HG02938 (cell line): ENCODE results near the gene MOB3A.

Source experiments
- ATAC-seq: cut with Tn5 transposase; IDR thresholded peaks from one replicate; pipeline ENCODE4 v1.9.1; 2021; ENCODE audit warnings: mild to moderate bottlenecking, moderate library complexity; ENCODE audit not compliant: unreplicated experiment

Gene MOB3A

DNA sequence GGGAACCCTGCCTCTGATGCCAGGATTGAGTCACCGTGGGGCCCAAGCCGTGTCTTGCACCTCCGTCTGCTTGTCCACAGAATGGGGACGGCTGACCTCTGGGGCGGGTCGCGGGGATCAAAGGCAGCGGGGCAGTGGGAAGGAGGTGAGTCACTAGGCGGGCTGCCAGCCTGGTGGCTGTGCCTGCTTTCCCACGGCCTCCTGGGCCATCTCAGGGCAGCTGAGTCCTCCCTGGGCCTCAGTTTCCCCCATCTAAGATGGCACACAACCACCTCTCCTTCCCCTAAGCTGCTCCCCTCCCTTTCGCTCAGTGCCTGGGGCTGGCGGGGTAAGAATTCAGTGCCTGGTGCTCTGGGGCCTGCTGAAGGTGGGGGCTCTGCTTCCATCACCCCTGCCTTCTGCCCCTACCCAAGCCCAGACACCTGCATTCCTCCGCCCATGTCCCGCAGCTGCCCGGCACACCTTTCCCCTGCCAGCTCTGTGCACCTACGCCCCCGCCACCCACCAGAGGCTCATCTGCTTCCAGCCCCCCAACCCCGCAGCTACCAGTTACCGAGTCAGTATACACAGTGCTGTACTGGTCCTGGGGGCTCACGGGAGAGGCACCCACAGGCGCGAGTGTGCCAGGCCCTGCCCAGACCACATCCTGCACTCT is 48.5 kb downstream of the MOB3A start:
- ATAC-seq: no peak

DNA sequence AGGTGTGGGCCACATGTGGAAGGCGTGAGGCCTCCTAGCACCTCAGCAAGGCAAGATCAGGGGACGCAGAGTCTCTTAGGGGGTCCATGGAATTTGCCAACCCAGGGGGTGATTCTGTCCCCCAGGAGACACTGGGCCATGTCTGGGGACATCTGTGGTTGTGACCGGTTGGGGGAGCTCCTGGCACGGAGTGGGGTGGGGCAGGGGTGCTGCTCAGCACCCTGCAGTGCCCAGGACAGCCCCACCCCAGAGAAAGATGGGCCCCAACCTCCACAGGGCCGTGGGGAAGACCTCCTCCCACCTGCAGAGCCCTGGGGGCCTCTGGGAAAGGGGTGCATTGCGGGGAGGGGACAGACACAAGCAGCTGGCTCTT is 49.1 kb downstream of the MOB3A start:
- no peak for ATAC-seq

DNA sequence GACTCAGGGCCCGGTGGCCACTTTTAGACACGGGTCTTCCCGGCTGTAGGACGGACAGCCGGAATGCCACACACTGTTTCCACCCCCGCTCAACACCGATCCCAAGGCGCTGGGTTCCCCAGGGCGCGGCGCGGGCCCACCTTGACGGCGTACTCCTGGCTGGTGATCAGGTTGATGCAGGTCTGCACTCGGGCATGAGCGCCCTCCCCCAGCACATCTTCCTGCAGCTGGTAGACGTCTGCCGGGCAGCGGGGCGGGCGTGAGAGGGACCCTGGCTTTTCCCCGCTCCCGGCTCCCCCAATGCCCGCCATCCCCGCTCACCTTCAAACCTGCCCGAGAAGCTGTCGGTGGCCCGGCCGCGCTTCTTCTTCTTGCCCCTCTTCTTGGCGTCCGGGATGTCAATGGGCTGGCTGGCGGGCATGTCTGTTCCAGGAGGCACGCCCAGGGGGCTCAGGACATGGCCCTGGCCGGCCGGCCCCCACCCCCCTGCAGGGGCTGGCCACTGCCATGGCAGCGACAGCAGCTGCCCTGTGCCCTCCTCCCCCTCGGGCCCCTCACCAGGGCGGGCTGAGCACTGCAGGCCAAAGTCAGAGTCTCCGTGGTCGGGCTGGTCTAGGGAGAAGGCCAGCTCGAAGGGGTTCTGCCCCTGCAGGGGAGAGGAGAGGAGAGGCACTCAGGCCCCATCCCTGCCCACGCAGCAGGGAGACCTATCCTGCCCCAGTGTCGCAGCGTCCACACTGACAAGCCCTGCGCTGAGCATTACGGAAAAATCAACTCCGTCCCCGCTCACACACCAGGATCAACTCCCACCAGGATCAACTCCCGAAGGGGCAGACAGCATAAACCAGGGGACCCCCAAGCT is 49.8 kb downstream of the MOB3A start:
- no peak for ATAC-seq

DNA sequence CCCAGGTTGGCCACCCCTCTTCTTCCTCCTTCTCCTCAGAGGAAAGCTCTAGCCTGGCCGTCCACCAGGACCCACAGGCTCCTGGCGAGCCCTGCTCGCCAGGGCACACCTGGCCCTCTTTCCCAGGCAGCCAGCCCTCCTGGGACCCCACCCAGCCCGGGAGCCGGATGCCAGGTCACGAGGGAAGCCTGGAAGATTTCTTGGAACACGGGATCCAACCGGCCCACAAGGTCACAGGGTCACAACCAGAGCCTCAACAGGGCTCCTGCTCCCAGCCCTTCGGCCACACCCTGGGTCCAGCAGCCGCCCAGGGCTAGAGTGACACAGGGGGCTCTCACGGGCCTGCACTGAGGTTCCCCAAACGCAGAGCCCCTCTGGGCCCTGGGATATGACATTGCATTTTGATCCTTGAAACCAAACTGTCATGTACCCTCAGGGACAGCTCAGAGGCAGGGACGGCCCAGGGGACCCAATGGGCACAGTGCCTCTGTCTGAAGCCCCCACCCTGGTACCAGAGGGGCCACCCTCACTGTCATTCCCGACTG is 50.6 kb downstream of the MOB3A start:
- no peak for ATAC-seq

DNA sequence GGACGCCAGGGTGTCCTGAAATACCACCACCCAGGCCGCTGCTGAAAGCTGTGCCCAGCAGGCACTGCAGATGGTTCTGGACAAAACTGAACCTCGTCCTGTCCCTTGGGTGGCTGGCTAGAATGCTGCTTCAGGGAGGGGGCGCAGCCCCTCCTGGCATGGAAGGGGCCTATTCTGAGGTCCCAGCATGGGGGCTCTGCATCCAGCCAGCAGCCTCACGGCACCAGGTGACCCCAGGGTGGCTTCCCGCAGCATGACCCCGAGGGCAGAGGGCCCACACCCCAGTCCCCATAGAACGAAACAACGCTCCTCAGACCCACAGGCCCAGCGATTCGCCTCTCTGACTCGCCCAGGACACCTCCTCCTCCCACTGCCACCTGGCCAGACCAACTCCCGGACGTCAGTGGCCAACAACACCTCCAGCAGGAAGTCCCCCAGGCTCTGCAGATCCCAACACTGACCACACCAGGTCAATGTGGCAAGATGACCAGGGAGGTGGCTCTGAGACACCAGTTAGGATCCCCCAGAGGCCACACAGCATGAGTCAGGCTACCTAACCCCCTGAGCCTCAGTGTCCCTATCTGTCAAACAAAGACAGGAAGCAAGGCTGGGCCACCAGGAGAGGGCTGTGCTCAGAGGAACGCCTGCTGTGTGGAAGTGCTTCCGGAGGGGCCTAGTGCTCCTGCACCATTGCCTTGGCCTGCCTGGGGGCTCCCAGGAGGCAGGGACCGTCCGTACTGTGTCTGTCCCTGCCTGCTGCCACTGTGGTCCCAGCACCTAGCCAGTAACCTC is 51.2 kb downstream of the MOB3A start:
- no peak for ATAC-seq

DNA sequence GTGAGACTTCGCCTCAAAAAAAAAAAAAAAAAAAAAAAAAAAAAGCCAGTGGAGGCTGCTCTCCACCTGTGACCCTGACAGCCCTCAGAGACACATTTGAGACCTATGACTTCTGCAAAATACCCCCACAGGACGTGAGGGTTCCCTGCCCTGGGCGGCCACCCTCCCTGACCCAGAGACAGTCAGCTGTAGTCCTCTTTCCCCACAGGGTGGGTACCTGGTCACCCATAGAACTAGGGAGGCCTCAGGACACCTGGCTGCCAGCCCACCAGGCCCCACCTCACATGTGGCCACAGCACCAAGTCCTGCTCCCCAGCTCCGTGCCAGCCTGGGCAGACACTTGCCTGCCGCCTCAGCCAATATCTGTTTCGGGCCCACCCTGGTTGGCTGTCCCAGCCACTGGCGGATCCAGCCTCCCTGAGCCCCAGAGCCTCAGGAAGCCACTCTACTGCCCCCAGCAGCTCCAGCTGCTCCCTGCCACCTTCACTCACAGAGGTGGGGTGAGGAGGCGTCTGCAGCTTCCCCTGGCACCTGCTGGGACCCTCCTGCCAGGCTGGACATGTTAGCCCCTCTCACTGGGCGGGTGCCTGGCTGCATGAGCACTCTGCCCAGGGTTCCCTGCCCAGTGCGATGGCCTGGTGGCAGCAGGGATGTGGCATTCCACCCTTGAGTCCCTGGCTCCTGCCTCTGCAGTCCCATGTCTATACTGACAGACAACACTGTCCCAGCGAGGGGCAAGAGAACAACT is 52.0 kb downstream of the MOB3A start:
- ATAC-seq: no peak

DNA sequence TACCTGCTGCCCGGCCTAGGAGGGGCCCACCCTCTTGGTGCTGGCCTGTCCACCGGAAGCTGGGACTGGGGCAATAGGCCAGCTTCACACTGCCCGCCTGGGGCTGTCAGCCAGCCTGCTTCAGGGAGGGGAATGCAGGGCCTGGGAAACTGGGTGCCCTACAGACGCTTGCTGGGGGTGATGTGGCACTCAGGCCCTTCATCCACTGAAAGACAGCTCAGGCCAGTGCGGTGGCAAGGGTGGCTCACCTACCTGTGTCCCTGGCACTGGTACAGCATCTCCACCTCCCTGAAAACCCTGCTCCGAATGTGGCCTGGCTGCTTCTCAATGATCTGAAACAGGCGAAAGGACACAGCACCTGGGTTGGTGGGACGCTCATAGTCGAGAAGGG is 52.9 kb downstream of the MOB3A start:
- no peak for ATAC-seq

DNA sequence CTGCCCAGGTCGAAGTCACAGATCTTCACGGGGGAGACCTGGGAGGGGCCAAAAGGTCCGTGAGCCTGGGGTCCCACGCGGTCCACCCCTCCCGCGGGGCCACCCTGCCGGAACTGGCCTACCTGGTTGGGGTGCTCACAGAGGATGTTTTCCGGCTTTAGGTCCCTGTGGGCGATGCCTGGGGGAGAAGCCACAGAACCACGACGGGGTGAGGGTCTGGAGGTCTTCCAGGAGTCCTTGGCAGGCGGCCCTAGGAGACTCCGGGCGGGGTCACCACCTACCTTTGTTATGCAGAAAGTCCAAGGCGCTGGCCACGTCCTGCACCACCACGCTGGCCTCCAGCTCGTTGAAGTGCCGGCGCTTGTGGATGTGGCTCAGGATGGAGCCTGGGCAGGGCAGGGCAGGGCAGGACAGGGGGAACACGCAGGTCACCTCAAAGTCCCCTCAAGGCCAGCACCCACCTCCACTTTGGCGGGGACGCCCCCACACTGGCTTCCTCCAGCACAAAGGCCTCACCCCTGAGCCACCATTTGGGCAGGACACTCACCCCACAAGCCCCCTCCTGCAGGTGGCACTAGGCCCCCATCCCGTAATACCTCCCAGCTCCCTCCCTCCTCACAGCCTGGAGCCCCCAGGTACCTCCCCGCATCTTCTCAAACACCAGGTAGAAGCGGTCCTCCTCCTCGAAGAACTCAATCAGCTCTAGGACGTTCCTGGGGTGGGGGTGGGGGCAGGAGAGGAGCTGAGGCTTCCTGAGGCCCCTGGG is 53.5 kb downstream of the MOB3A start:
- ATAC-seq: peak; percentile 7

DNA sequence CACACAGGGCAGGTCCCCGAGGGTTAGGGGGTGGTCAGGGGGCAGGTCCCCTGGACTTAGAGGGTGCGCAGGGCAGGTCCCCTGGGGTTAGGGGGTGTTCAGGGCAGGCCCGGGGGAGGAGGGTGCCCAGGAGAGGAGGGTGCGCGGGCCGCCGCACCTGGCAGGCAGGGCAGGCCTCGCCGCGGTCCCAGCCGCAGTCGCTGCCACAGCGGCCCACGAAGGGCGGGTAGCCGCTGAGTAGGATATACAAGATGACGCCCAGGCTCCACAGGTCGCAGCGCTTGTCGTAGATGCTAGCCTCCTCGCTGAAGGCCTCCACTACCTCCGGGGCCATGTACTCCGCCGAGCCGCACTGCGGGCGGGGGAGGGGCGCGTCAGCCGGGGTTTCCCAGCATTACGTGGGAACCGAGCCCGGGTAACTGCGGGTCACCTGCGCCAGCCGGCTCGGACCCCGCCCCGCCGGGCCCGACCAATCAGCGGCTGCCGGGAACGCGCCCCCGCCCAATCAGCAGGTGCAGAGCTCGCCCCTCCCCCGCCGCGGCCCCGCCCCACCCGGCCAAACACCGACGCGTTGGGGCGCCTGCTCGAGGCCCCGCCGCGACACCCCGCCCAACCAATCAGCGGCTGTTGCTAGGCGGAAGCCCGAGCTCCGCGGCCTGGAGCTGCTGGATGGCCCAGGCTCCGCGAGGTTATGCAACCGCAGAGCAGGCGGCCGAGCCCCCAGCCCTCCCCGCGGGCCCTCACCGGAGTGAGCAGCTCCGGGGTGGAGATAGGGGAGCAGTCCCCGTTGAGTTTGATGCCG is 54.2 kb downstream of the MOB3A start:
- peak; percentile 44 for ATAC-seq

DNA sequence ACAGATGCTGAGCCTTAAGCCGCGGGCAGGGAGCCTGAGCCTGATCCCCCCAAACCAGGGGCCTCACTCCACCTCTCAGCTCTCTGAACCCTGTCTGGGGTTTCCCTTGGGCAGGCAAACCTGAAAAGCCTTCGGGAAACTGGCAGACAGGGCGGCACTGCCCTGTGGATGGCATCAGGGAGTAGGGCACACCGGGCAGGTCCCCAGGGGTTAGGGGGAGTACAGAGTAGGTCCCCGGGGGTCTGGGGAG is 54.8 kb downstream of the MOB3A start:
- no peak for ATAC-seq

DNA sequence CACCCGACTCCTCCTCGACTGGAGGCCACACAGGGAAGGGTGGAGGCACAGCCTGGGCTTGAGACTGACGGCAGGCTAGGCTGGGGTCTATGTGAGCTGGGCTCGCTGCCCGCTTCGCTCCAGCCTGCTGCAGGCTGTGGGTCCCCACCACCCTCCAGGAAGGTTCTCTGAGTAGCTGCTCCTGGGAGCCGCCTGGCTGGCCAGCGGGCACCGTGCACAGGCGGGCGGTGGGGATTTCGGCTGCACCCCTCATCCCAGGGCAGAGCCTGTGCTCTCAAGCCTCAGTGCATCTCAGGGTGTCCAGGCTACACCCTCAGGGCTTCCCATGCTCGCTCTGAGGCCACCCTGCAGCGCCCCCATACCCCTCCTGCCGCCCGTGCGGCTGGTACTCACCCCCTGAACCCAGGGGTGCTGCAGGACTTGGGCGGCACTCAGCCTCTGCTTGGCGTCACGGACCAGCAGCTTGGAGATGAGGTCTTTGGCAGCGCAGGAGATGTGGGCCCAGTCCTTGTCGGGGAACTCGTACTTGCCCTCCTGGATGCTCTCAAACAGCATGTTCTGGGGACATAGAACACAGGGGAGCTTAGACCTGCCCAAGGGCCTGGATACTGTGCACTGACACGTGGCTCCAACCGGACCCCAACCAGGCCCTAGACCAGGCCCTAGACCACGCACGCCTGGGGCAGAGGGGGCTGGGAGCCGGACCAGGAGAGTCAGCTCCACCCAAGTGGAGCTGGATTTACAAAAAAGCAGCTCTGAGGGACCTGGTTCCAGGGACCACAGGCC is 55.3 kb downstream of the MOB3A start:
- no peak for ATAC-seq

DNA sequence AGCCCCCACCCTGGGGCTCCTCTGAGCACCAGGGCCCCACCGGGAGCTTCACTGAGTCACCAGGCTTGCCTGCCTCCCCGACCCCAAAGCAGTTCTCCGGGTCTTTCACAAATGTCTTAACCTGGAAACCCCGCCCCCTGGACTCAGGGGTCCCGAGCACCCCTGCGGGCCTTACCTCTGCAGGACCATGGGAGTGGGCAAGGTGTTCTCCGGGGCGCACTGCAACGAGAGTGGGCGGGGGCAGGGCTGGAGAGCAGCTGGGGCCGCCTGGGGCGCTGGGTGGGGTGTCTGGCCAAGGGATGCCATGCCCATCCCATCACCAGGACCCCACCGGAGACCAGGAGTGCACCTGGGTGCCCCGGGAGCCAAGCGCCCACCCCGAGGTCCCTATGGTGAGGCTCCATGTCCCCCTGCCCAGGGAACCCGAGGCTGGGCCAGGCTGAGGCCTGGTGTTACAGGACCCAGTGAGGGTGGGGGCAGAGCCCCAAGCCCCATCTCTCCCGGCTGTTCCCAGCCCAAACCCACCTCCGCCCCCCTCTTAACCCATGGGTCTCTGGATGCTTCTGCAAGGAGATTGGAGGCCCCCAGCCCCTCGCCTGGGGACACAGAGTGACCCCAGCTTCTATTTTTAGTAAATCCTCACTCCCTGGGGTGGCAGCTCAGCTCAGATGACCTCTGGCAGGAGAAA is 56.0 kb downstream of the MOB3A start:
- no peak for ATAC-seq

DNA sequence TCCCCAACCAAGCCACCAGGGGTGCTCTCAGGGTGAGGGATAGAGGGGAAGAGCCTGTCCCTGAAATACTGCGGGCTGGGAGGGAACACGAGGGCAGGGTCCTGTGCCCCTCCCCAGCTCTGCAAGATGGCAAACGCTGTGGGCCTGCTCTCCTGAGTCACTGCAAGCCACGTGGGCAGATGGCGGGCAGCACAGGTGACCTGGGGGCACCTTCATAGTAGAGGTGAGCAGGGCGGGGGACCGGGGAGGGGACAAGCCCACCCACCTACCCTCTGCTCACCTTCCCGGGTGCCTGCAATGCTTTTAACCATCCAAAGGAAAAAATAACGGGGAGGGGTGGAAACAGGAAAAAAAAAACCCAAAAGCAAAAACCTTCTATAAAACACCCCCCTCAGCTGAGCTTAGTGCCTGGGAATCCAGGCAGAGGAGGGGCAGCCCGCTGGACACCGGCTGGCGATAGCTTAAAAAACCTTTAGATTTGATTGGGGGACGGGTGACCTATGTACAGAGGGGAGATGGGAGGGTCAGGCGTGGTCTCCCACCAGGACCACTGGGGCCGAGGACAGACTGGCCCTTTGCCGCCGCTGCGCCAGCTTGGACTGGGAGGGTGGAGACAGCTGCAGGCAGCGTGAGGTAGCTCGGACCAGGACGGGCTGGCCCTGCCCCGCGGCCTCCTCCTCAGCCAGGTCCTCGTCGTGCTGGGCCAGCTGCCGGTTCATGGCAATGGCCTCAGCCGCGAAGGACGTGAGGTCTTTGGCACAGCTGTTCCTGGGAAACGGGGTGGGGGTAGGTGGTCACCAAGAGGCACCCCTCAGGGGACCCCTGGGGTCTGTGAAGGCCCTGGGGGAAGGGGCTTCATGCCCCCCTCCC is 56.8 kb downstream of the MOB3A start:
- ATAC-seq: no peak

DNA sequence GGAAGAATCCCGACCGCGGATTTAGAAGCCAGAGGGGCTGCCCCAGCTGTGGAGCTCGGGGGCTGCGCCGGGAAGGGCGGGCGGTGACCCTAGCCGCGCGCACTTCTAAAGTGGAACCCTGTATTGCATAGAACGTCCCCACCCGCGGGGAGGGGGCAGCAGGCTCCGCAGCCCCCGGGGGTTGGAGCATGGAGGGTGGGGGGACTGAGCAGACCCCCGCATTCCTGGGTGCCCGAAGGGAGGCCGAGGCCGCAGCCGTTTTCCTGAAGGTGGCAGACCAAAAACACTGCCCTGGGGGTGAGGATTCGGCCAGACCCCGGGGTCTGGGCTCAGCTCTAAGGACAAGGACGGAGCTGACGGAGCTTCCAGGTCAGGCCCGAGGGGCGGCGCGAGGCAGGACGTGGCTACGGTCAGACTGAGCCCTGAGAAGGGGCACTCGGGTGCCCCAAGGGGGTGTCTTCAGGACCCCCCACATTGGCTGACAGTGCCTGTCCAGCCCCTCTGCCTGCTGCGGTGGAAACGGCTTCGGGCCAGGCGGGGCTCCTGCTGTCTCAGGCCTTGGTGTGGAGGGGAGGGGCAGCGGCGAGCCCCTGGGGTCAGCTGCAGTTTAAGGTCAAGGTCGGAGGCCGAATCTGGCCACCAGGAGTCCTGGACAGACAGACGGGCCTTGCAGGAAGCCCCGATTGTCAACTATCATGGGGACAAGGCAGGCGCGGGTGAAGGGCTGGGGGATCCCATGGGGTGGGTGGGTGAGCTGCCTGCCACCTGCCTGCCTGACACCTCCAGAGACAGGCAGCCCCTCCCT is 57.6 kb downstream of the MOB3A start:
- no peak for ATAC-seq

DNA sequence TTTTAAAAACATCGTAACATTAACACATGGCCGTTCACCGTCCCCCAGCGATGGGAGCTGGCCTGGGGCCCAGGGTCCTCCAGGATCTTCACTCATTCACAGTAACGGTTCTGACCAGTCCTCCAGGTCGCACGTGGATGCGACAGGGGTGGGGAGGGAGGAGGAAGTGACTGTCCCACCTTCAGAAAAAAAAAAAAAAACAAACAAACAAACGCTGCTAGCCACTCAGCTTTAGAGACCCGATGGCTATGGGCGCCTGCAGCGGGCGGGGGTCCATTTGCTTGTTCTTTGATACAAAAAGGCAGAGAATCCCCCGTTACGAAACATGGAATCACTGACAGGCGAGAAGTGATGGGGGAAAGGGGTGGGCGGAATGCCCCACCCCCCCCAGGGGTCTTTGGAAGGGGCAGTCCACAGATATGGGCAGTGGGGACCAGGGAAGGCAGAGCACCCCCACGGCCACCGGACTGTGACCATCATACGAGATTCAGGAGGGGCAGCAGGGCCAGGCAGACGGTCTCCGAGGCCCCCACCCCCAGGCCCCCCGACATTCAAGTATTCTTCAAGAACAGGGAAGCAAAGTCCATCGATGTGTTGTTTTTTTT is 58.4 kb downstream of the MOB3A start:
- no peak for ATAC-seq

DNA sequence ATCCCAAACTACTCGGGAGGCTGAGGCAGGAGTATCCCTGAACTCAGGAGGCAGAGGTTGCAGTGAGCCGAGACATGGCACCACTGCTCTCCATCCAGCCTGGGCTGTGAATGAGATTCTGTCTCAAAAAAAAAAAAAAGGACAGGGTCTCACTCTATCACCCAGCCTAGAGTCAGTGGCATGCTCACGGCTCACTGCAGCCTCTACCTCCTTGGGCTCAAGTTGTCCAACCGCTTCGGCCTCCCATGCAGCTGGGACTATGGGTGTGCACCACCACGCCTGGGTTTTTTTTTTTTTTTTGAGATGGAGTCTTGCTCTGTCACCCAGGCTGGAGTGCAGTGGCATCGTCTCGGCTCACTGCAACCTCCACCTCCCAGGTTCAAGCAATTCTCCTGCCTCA is 59.7 kb downstream of the MOB3A start:
- ATAC-seq: no peak
